PFSK-1 (cell line): ENCODE results near the gene PLA2G4B.

Experiments
- FOXP2 ChIP-seq: optimal IDR thresholded peaks from 2 replicates; pipeline ENCODE3; 2011; ENCODE audit warnings: borderline replicate concordance, control low read depth, inconsistent platforms; ENCODE audit not compliant: insufficient read depth; ENCODE audit errors: extremely low read length, extremely low read depth
- POLR2AphosphoS5 ChIP-seq: IDR thresholded peaks from 2 replicates; pipeline ENCODE4 v1.6.1; 2012; ENCODE audit warnings: low read depth, mild to moderate bottlenecking, control low read depth, low read length, moderate library complexity
- SIN3A ChIP-seq: IDR thresholded peaks from 2 replicates; pipeline ENCODE4 v1.6.1; 2012; ENCODE audit warnings: mild to moderate bottlenecking, low read length, moderate library complexity, borderline replicate concordance; ENCODE audit not compliant: insufficient read depth
- TAF1 ChIP-seq: IDR thresholded peaks from 2 replicates; pipeline ENCODE4 v1.6.1; 2012; ENCODE audit warnings: low read length, control low read depth, borderline replicate concordance; ENCODE audit not compliant: insufficient read depth
- TF ChIP-seq, protein P1 (sequence below), 2 experiments: IDR thresholded peaks; 2 replicates each; pipeline versions ENCODE4 v1.6.1 to v1.8.0; 2011 to 2012; ENCODE audit warnings: low read depth in 2 of 2, low read length in 2 of 2, control low read depth in 1 of 2, inconsistent platforms in 1 of 2, mild to moderate bottlenecking in 1 of 2, moderate library complexity in 1 of 2; ENCODE audit not compliant: insufficient read depth in 1 of 2

Gene PLA2G4B

DNA sequence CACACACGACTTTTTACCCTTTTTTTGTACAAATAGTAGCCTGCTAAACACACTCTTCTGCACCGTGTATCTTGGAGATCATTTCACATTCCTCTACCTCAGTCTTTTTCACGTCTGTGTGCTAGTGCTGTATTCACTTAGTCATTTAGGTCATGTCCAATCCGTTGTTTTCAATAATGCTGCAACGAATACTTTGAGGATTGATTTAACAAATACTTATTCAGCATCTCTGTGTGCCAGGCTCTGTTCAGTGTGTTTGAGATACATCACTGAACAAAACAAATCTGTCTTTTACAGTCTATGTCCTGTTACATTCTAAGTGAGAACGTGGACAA is 9.9 kb upstream of the PLA2G4B start:
- TF ChIP-seq, protein P1, sequence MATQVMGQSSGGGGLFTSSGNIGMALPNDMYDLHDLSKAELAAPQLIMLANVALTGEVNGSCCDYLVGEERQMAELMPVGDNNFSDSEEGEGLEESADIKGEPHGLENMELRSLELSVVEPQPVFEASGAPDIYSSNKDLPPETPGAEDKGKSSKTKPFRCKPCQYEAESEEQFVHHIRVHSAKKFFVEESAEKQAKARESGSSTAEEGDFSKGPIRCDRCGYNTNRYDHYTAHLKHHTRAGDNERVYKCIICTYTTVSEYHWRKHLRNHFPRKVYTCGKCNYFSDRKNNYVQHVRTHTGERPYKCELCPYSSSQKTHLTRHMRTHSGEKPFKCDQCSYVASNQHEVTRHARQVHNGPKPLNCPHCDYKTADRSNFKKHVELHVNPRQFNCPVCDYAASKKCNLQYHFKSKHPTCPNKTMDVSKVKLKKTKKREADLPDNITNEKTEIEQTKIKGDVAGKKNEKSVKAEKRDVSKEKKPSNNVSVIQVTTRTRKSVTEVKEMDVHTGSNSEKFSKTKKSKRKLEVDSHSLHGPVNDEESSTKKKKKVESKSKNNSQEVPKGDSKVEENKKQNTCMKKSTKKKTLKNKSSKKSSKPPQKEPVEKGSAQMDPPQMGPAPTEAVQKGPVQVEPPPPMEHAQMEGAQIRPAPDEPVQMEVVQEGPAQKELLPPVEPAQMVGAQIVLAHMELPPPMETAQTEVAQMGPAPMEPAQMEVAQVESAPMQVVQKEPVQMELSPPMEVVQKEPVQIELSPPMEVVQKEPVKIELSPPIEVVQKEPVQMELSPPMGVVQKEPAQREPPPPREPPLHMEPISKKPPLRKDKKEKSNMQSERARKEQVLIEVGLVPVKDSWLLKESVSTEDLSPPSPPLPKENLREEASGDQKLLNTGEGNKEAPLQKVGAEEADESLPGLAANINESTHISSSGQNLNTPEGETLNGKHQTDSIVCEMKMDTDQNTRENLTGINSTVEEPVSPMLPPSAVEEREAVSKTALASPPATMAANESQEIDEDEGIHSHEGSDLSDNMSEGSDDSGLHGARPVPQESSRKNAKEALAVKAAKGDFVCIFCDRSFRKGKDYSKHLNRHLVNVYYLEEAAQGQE (IDR thresholded peaks at IDR 0.05; ENCODE audit: insufficient read depth in 1 of 2, low read depth in 2 of 2, low read length in 2 of 2): no peak

DNA sequence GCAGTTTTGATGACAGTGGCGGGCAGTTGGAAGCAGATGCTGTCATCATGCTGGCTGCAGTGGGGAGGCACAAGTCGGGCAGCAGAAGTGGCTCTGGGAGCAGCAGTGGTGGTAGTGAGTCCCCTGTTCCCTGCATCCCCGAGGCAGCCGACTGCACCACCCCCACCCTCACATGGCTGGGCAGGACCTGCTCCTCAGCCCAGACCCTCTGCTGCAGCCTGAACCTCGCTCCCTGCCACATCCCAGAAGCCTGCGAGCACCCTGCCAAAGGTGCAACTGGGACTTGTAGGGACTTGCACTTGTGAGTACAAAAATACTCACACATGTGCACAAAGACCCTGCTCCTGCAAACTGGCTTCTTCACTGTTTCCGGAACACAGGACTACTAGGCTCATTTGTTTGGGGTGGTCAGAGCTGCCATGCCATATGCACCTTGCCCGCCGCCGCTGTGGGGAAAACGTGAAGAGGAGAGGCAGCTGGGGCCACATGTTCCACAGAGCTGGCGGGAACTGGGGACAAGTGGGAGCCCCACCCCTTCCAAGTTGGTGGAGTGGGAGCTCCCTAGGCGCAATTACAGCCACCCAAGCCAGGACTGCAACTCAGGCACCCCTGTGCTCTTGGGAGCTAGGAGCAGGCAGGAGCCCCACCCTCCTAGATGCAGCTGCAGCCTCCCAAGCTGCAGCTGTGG is 8.5 kb upstream of the PLA2G4B start:
- TF ChIP-seq TAF1 (no peak), FOXP2 (no peak)

DNA sequence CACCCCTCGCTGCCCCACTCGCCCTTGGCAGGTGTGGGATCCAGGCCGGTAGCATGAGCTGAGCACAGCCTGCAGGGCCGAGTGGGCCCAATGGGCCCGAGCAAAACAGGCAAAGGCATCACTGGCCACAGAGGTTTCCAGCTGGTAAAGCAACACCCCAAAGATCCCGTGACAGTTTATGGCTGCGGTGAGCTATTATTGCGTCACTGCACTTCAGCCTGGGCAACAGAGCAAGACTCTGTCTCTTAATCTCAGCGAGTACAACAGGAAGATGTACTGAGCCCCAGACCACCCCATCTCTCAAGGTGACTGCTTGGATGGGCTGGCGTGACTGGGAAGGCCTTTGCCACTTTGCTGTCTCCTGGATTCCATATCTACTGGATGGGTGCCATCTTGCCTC is 6.4 kb upstream of the PLA2G4B start:
- no peak for TF ChIP-seq TAF1
- no peak for TF ChIP-seq FOXP2
- TF ChIP-seq, protein P1 (IDR thresholded peaks at IDR 0.05; ENCODE audit: insufficient read depth in 1 of 2, low read depth in 2 of 2, low read length in 2 of 2): no peak
- no peak for TF ChIP-seq SIN3A
- TF ChIP-seq POLR2AphosphoS5: no peak

DNA sequence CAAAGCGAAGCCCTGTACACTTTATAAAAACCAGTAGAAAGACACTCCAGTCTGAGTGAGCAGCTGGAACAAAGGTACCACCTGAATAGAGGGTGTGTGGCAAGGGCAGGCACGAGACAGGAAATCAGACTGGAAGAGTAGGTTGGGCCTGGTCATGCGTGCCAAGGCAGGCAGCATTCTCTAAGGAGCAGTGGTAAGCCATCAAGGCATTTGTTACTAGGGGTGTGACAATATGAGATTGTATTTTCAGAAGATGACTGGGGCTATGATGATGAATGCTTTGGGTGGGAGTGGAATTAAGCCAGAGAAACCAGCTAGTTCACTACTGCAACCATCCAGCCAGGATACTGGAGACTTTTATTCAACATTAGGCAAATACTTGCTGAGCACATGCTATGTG is 5.8 kb upstream of the PLA2G4B start:
- TF ChIP-seq POLR2AphosphoS5: no peak
- TF ChIP-seq, protein P1 (IDR thresholded peaks at IDR 0.05; ENCODE audit: insufficient read depth in 1 of 2, low read depth in 2 of 2, low read length in 2 of 2): no peak
- no peak for TF ChIP-seq SIN3A
- no peak for TF ChIP-seq TAF1
- TF ChIP-seq FOXP2: no peak

GRCh38 chr15:41834096-41834495 is 4.6 kb upstream of the PLA2G4B start:
- TF ChIP-seq TAF1 (no peak), SIN3A (no peak), POLR2AphosphoS5 (no peak), FOXP2 (no peak)
- TF ChIP-seq, protein P1 (IDR thresholded peaks at IDR 0.05; ENCODE audit: insufficient read depth in 1 of 2, low read depth in 2 of 2, low read length in 2 of 2): no peak
